ENCODE data around the gene ANKS3.

Gene ANKS3

DNA sequence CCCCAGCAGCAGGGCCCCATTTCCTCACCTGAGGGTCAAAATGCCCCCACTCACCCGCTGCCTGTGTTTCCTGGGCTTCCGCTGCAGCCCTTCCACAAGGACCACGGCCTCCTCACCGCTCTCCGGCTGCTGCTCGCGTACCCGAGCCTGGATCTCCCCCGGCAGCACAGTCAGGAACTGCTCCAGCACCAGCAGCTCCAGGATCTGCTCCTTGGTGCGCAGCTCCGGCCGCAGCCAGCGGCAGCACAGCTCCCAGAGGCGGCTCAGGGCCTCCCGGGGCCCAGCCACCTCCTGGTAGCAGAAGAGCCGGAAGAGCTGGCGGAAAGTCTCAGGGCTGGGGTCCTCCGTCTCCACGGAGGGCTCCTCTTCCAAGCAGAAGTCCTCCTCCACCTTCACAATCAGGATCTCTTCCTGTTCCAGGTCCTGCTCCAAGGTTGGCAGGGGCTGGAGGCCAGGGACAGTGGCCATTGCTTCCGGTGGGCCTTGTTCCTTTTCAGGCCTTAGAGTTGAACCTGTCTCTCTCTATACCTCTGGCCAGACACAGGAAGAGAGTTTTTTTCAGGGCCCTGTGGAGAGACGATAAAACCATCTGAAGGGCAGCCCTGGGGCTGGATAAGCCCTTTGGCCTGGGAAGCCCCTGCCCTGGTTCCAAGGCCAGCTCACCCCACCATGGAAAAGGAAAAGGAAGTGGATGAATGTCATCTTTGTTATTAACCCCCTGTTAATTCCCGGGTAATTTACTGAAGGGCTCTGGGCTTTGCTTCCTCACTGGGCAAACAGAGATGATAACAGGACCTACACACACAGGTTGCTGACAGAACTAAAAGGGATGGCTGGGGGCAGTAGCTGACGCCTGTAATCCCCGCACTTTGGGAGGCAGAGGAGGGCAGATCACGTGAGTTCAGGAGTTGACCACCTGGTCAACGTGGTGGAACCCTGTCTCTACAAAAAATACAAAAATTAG lies 31.7 kb upstream of the ANKS3 start:
- TF ChIP-seq, protein P1, sequence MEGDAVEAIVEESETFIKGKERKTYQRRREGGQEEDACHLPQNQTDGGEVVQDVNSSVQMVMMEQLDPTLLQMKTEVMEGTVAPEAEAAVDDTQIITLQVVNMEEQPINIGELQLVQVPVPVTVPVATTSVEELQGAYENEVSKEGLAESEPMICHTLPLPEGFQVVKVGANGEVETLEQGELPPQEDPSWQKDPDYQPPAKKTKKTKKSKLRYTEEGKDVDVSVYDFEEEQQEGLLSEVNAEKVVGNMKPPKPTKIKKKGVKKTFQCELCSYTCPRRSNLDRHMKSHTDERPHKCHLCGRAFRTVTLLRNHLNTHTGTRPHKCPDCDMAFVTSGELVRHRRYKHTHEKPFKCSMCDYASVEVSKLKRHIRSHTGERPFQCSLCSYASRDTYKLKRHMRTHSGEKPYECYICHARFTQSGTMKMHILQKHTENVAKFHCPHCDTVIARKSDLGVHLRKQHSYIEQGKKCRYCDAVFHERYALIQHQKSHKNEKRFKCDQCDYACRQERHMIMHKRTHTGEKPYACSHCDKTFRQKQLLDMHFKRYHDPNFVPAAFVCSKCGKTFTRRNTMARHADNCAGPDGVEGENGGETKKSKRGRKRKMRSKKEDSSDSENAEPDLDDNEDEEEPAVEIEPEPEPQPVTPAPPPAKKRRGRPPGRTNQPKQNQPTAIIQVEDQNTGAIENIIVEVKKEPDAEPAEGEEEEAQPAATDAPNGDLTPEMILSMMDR (IDR thresholded peaks at IDR 0.05): no peak

DNA sequence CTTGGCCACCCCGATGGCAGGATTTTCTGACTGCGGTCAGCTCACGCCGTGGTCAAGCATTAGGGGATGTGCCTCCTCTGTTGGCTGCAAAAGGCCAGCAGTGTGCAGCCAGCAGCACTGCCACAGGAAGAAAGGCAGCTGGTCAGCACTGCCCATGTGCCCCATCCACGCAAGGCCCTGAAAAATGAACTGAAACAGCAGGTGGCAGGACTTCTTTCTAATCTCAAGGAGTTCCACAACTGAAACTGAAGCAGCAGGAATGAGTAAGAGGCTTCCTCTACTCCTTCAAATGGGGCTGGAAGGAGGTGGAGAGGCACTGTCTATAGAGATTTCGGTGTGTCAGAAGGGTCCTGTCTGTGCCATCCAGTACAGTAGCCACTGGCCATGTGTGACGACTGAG lies 29.7 kb upstream of the ANKS3 start:
- TF ChIP-seq, protein P1 (IDR thresholded peaks at IDR 0.05): no peak

DNA sequence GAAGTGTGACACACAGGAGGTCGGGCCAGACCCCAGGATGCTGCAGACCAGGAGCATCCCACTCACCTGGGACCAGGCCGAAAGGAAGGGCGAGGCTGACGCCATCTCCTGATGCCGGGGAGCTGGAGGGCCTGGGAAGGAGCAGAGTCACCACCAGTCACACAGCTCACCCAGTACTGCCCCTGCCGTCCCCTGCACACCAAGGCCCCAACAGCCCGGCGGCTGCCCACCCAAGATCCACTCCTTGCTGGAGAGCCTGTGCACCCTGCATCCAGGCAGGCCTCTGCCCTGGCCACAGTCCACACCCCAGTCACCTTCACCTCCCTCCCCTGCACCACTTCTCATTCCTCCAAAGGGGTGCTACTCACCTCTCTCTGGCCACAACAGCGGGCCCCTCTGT lies 28.1 kb upstream of the ANKS3 start:
- TF ChIP-seq, protein P1 (IDR thresholded peaks at IDR 0.05): no peak

DNA sequence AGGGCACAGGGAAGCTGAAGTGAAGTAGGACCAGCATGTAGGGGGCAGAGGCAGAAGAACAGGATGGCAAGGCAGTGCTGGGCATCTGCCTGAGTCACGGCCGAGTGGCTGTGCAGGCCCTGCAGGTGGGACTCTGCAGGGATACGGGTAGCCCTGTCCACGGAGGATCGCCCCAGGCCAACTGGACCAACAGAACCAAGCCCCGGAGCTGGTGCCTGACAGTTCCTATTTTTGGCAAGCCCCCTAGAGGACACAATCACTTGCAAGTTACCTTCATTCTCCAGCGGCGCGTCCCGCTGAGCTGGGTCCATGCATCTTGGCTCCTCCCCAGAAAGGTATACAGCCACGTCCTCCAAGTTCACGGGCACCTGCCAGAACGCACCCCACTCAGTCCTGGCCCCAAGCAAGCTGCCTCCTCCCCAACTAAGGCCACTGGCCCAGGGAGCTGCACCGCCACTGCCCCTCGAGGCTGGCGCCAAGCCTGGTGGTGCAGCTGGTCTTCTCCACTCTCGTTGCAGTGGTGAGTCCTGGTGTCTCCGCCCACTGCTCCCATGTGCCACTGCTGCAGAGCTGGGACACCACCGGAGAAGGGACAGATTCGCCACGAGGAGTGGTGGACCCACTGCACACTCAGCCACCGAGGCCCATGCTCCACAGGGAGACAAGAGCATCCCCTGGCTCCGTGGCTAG lies 26.3 kb upstream of the ANKS3 start:
- TF ChIP-seq, protein P1 (IDR thresholded peaks at IDR 0.05): no peak

DNA sequence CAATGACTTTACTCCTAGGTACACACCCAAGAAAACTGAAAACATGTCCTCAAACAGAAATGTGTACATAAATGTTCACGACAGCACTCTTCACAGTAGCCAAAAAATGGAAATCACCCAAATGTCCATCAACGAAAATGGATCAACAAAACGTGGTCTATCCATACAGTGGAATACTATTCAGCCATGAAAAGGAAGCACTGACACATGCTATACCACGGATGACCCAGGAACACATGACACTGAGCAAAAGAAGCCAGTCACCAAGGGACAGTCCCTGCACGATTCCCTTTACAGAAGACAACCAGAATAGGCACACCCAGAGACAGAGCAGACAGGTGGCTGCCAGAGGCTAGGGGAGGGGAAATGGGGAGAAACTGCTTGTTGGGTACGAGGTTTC lies 21.6 kb upstream of the ANKS3 start:
- TF ChIP-seq, protein P1 (IDR thresholded peaks at IDR 0.05): no peak

DNA sequence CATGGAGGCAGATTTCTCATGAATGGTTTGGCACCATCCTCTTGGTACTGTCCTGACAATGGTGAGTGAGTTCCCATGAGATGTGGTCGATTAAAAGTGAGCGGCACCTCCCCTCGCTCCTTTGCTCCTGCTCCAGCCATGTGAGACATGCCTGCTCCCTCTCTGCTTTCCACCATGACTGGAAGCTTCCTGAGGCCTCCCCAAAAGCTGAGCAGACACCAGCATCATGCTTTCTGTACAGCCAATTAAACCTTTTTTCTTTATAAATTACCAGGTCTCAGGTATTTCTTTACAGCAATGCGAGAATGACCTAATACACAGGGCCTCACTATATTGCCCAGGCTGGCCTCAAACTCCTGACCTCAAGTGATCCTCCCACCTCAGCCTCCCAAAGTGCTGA lies 20.8 kb upstream of the ANKS3 start:
- TF ChIP-seq, protein P1 (IDR thresholded peaks at IDR 0.05): no peak

DNA sequence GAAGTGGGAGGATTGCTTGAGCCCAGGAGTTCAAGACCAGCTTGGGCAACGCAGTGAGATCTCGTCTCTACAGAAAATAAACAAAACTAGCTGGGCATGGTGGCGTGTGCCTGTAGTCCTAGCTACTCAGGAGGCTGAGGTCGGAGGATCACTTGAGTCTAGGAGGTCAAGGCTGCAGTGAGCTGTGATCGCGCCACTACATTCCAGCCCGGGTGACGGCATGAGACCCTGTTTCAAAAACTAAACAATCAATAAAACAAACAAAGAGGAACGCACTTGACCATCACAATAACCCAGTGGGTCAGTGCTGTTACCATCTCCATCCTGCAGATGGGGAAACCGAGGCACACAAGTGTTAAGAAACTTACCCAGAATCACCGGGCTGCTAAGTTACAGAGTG lies 19.2 kb upstream of the ANKS3 start:
- TF ChIP-seq, protein P1 (IDR thresholded peaks at IDR 0.05): no peak
